ENCODE measurements around the gene CCDC188. TPM values are rescaled to one million over a fixed set of nuclear protein-coding genes. Genes with fewer than 3 reads are reported as not detected.

The CCDC188 gene
- total and polyA plus RNA-seq, 9 of the 15 experiments (the other 6 are each of a cell fraction or from before 2014, with no cell fraction given) = not detected

- TF ChIP-seq, protein P1, sequence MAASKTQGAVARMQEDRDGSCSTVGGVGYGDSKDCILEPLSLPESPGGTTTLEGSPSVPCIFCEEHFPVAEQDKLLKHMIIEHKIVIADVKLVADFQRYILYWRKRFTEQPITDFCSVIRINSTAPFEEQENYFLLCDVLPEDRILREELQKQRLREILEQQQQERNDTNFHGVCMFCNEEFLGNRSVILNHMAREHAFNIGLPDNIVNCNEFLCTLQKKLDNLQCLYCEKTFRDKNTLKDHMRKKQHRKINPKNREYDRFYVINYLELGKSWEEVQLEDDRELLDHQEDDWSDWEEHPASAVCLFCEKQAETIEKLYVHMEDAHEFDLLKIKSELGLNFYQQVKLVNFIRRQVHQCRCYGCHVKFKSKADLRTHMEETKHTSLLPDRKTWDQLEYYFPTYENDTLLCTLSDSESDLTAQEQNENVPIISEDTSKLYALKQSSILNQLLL (CRISPR knock-in tag; IDR thresholded peaks at IDR 0.05; ENCODE audit: borderline replicate concordance) = no peak
- no peak for TF ChIP-seq BRF1 (IDR thresholded peaks at IDR 0.05; ENCODE audit: borderline replicate concordance, extremely low read depth, insufficient read length)
- TF ChIP-seq POU5F1 (IDR thresholded peaks at IDR 0.05; ENCODE audit: borderline replicate concordance, low read depth, low read length, partially characterized antibody) = peak; percentile 93
- TF ChIP-seq, protein P2, sequence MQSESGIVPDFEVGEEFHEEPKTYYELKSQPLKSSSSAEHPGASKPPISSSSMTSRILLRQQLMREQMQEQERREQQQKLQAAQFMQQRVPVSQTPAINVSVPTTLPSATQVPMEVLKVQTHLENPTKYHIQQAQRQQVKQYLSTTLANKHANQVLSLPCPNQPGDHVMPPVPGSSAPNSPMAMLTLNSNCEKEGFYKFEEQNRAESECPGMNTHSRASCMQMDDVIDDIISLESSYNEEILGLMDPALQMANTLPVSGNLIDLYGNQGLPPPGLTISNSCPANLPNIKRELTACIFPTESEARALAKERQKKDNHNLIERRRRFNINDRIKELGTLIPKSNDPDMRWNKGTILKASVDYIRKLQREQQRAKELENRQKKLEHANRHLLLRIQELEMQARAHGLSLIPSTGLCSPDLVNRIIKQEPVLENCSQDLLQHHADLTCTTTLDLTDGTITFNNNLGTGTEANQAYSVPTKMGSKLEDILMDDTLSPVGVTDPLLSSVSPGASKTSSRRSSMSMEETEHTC (IDR thresholded peaks at IDR 0.05) = peak; percentile 85; the same call in 1 of the 2 replicates
- no peak for TF ChIP-seq SFPQ (IDR thresholded peaks at IDR 0.05; ENCODE audit: low read depth, low read length)
- peak; percentile 93; the same call in 1 of the 2 replicates for TF ChIP-seq ZC3H11A (IDR thresholded peaks at IDR 0.05; ENCODE audit: low read depth, low read length)
- no peak for TF ChIP-seq BRD9 (IDR thresholded peaks at IDR 0.05; ENCODE audit: low read depth, partially characterized antibody)
- TF ChIP-seq MCM7 (IDR thresholded peaks at IDR 0.05) = no peak
- TF ChIP-seq OTX1 (CRISPR knock-in tag; IDR thresholded peaks at IDR 0.05) = no peak
- no peak for TF ChIP-seq KAT7 (CRISPR knock-in tag; IDR thresholded peaks at IDR 0.05; ENCODE audit: borderline replicate concordance)
- peak; percentile 95 for TF ChIP-seq HDAC8 (tag; IDR thresholded peaks at IDR 0.05)
- TF ChIP-seq REST (IDR thresholded peaks at IDR 0.05; ENCODE audit: borderline replicate concordance) = no peak
- TF ChIP-seq REST (CRISPR knock-in tag; IDR thresholded peaks at IDR 0.05; ENCODE audit: low read depth) = peak; percentile 90
- no peak for TF ChIP-seq ESRRA (IDR thresholded peaks at IDR 0.05; ENCODE audit: borderline replicate concordance, low read depth)
Measured at GRCh38 chr22:20116951-20117632, 33.8 kb downstream of the CCDC188 start, which contains the start of gene TRMT2A (continued).
